H9 (cell line): ENCODE measurements around the gene TRAFD1. TPM values are rescaled to one million over a fixed set of nuclear protein-coding genes. Genes with fewer than 3 reads are reported as not detected.

Source experiments
- DNase-seq: peaks from one replicate; pipeline ENCODE4 v3.0.0-alpha.2; 2017
- H2AFZ ChIP-seq: one replicate; pipeline ENCODE4 v1.6.1; 2013; ENCODE audit warnings: mild to moderate bottlenecking, low read length, control low read depth, moderate library complexity
- H2AK5ac ChIP-seq: 2 replicates; pipeline ENCODE4 v1.6.1; 2013; ENCODE audit warnings: low read length, control low read depth, mixed read lengths; ENCODE audit not compliant: insufficient read length
- H2BK120ac ChIP-seq: one replicate; pipeline ENCODE4 v1.6.1; 2013; ENCODE audit warnings: low read depth, mild to moderate bottlenecking, low read length, control low read depth, inconsistent platforms; ENCODE audit not compliant: poor library complexity, severe bottlenecking
- H2BK12ac ChIP-seq: 2 replicates; pipeline ENCODE4 v1.6.1; 2013; ENCODE audit warnings: low read length, control low read depth, mixed read lengths, low read depth; ENCODE audit not compliant: insufficient read length
- H2BK15ac ChIP-seq: 2 replicates; pipeline ENCODE4 v1.6.1; 2013; ENCODE audit warnings: low read depth, low read length, control low read depth
- H2BK20ac ChIP-seq: one replicate; pipeline ENCODE4 v1.6.1; 2013; ENCODE audit warnings: low read depth, mild to moderate bottlenecking, low read length, control low read depth, inconsistent platforms; ENCODE audit not compliant: poor library complexity, severe bottlenecking
- H2BK5ac ChIP-seq: 2 replicates; pipeline ENCODE4 v1.6.1; 2013; ENCODE audit warnings: low read length, control low read depth, mixed read lengths; ENCODE audit not compliant: insufficient read length
- H3K14ac ChIP-seq: 2 replicates; pipeline ENCODE4 v1.6.1; 2013; ENCODE audit warnings: low read length, control low read depth; ENCODE audit not compliant: insufficient read depth
- H3K18ac ChIP-seq: 2 replicates; pipeline ENCODE4 v1.6.1; 2013; ENCODE audit warnings: low read depth, mild to moderate bottlenecking, mixed read lengths, low read length, control low read depth; ENCODE audit not compliant: insufficient read length
- H3K23ac ChIP-seq: 2 replicates; pipeline ENCODE4 v1.6.1; 2013; ENCODE audit warnings: low read length, control low read depth, mixed read lengths, low read depth; ENCODE audit not compliant: insufficient read length
- H3K23me2 ChIP-seq: 2 replicates; pipeline ENCODE4 v1.6.1; 2013; ENCODE audit warnings: low read depth, mild to moderate bottlenecking, mixed read lengths, low read length, control low read depth; ENCODE audit not compliant: insufficient read length, poor library complexity, severe bottlenecking
- H3K27ac ChIP-seq: 2 replicates; pipeline ENCODE4 v1.5.1; 2013; ENCODE audit warnings: low read length, control low read depth, mixed read lengths, low read depth; ENCODE audit not compliant: insufficient read length
- H3K27me3 ChIP-seq: 2 replicates; pipeline ENCODE4 v1.6.1; 2013; ENCODE audit warnings: low read length, control low read depth, inconsistent platforms; ENCODE audit not compliant: insufficient read depth
- H3K4ac ChIP-seq: 2 replicates; pipeline ENCODE4 v1.6.1; 2013; ENCODE audit warnings: low read depth, mild to moderate bottlenecking, control low read depth, inconsistent platforms, low read length, moderate library complexity
- H3K4me1 ChIP-seq: 2 replicates; pipeline ENCODE4 v1.6.1; 2013; ENCODE audit warnings: low read length, control low read depth, inconsistent platforms; ENCODE audit not compliant: insufficient read depth
- H3K4me2 ChIP-seq: 2 replicates; pipeline ENCODE4 v1.6.1; 2013; ENCODE audit warnings: low read length, control low read depth, mixed read lengths; ENCODE audit not compliant: insufficient read length, insufficient read depth
- H3K56ac ChIP-seq: 2 replicates; pipeline ENCODE4 v1.6.1; 2013; ENCODE audit warnings: low read depth, mild to moderate bottlenecking, mixed read lengths, low read length, control low read depth; ENCODE audit not compliant: insufficient read length
- H3K79me1 ChIP-seq: 2 replicates; pipeline ENCODE4 v1.6.1; 2013; ENCODE audit warnings: low read depth, mild to moderate bottlenecking, moderate library complexity, low read length, control low read depth, inconsistent platforms; ENCODE audit not compliant: insufficient read depth, poor library complexity, severe bottlenecking
- H3K79me2 ChIP-seq: 2 replicates; pipeline ENCODE4 v1.6.1; 2013; ENCODE audit warnings: low read length, control low read depth, inconsistent platforms; ENCODE audit not compliant: insufficient read depth
- H3K9ac ChIP-seq: 2 replicates; pipeline ENCODE4 v1.6.1; 2013; ENCODE audit warnings: low read length, control low read depth, mixed read lengths; ENCODE audit not compliant: insufficient read length; ENCODE audit errors: extremely low read depth
- H3K9me3 ChIP-seq: one replicate; pipeline ENCODE4 v1.6.1; 2013; ENCODE audit warnings: low read depth, low read length, inconsistent platforms; ENCODE audit not compliant: control insufficient read depth
- H3T11ph ChIP-seq: one replicate; pipeline ENCODE4 v1.6.1; 2013; ENCODE audit warnings: mild to moderate bottlenecking, low read length, control low read depth, inconsistent platforms
- H4K20me1 ChIP-seq: one replicate; pipeline ENCODE4 v1.6.1; 2013; ENCODE audit not compliant: control insufficient read depth, insufficient read length, insufficient read depth
- H4K5ac ChIP-seq: 2 replicates; pipeline ENCODE4 v1.6.1; 2013; ENCODE audit warnings: low read depth, mild to moderate bottlenecking, mixed read lengths, low read length, control low read depth; ENCODE audit not compliant: insufficient read length
- H4K8ac ChIP-seq: replicated peaks from 2 replicates; pipeline ENCODE4 v1.6.1; 2013; ENCODE audit warnings: low read length, control low read depth, mixed read lengths, low read depth; ENCODE audit not compliant: insufficient read length
- H4K91ac ChIP-seq: 2 replicates; pipeline ENCODE4 v1.6.1; 2013; ENCODE audit warnings: low read depth, mild to moderate bottlenecking, moderate library complexity, mixed read lengths, low read length, control low read depth; ENCODE audit not compliant: insufficient read length
- H3K27ac Mint-ChIP-seq, 3 experiments: 2 replicates in 2 of 3; 3 replicates in 1 of 3; pipeline ENCODE4 v1.8.0; 2020 to 2021; ENCODE audit warnings: mixed read lengths in 3 of 3, mild to moderate bottlenecking in 1 of 3, moderate library complexity in 1 of 3
- H3K27me3 Mint-ChIP-seq: 2 replicates; pipeline ENCODE4 v1.8.0; 2021; ENCODE audit warnings: low read depth, mild to moderate bottlenecking, moderate library complexity, mixed read lengths
- H3K36me3 Mint-ChIP-seq, 3 experiments: 2 replicates in 2 of 3; 3 replicates in 1 of 3; pipeline ENCODE4 v1.8.0; 2020 to 2021; ENCODE audit warnings: low read depth in 3 of 3, mixed read lengths in 3 of 3; ENCODE audit not compliant: insufficient read depth in 1 of 3
- H3K4me1 Mint-ChIP-seq, 2 experiments: 2 replicates each; pipeline ENCODE4 v1.8.0; 2020; ENCODE audit warnings: mixed read lengths in 2 of 2
- H3K4me3 Mint-ChIP-seq, 2 experiments: 2 replicates in 1 of 2; 3 replicates in 1 of 2; pipeline ENCODE4 v1.8.0; 2020 to 2021; ENCODE audit warnings: mild to moderate bottlenecking in 2 of 2, mixed read lengths in 2 of 2, moderate library complexity in 1 of 2
- H3K9me3 Mint-ChIP-seq, 2 experiments: 2 replicates in 1 of 2; 3 replicates in 1 of 2; pipeline ENCODE4 v1.8.0; 2020; ENCODE audit warnings: mild to moderate bottlenecking in 2 of 2, mixed read lengths in 2 of 2, moderate library complexity in 1 of 2
- CTCF ChIP-seq: fragments of 200-600 bp; sonication (generic); conservative IDR thresholded peaks from 3 replicates; pipeline ENCODE4 v1.8.0; 2021; ENCODE audit warnings: antibody characterized with exemption, mild to moderate bottlenecking
- WGBS: extraction: QIAGEN DNeasy Blood & Tissue Kit; methylation state at CpG from one replicate; pipeline ENCODE4 v1.1.7; 2013; ENCODE audit warnings: missing lambda C conversion rate, low lambda C conversion rate, mixed read lengths; ENCODE audit not compliant: insufficient read length; ENCODE audit errors: extremely low coverage; 5-methylcytosine and 5-hydroxymethylcytosine counted together
- total RNA-seq: library from RNA; stranded (reverse); gene quantifications from 2 replicates; pipeline ENCODE4 v1.2.1, GENCODE V29; 2021

TRAFD1 gene
- total RNA-seq, 1 experiment from 2014 or later = 32.0 TPM

- no peak overlapping the region for H3K4ac ChIP-seq
- no peak overlapping the region for H2BK120ac ChIP-seq
- no peaks in the 10 kb centered on the region for H4K20me1 ChIP-seq
- H3K4me1 ChIP-seq = no peaks in the 10 kb centered on the region
- H2BK12ac ChIP-seq = no peak overlapping the region
- DNase-seq = no peak
- H3K4me3 Mint-ChIP-seq = no peak overlapping the region
- no peaks in the 10 kb centered on the region for H3K9me3 Mint-ChIP-seq
- no peak overlapping the region for H2AFZ ChIP-seq
- H4K5ac ChIP-seq = no peak overlapping the region
- no peaks in the 10 kb centered on the region for H3K27me3 Mint-ChIP-seq
- no CpG with 5 or more reads among the region's 1 CpG for WGBS
- no peak overlapping the region for H3K56ac ChIP-seq
- no peaks in the 10 kb centered on the region for H3K27me3 ChIP-seq
- no peak overlapping the region for H3K27ac Mint-ChIP-seq
- peaks cover 0 to 19% (median 2%) of the 10 kb centered on the region in 3 experiments; a peak in 3 of 7 replicates for H3K36me3 Mint-ChIP-seq
- no peak overlapping the region for H3K18ac ChIP-seq
- H3K27ac ChIP-seq = no peak overlapping the region
- H3K23me2 ChIP-seq = no peaks in the 10 kb centered on the region
- no peak overlapping the region for H3K14ac ChIP-seq
- no peaks in the 10 kb centered on the region for H3K79me2 ChIP-seq
- no peak overlapping the region for H2AK5ac ChIP-seq
- H3K23ac ChIP-seq = no peak overlapping the region
- no peak overlapping the region for H3K9ac ChIP-seq
- no peak overlapping the region for H3T11ph ChIP-seq
- no peak overlapping the region for H4K91ac ChIP-seq
- no peak overlapping the region for H2BK20ac ChIP-seq
- peaks cover 5 to 6% of the 10 kb centered on the region in 2 experiments for H3K4me1 Mint-ChIP-seq
- no peak overlapping the region for H4K8ac ChIP-seq
- no peak overlapping the region for H2BK5ac ChIP-seq
- no peaks in the 10 kb centered on the region for H3K79me1 ChIP-seq
- no peak overlapping the region for H3K4me2 ChIP-seq
- no peak overlapping the region for H2BK15ac ChIP-seq
- H3K9me3 ChIP-seq = no peaks in the 10 kb centered on the region
- no peak for TF ChIP-seq CTCF
These were observed 6.3 kb downstream of the TRAFD1 start for GRCh38 chr12:112131686-112132085.
